Right ventricle myocardium inferior (tissue), 1 donor: ENCODE results near the gene ELOVL5. TPM values are rescaled to one million over a fixed set of nuclear protein-coding genes. Genes with fewer than 3 reads are reported as not detected.
A peak's percentile ranks its signal among the peaks of the same experiment; 100 is the strongest.
"Not testable (repeated sequence)": the region's sequence is repeated elsewhere in the genome, so short reads cannot be mapped to it uniquely, and the experiment has no call there.

Experiments
- ATAC-seq: fragments of 200-7000 bp; cut with Tn5 transposase; one replicate; pipeline ENCODE4 v1.9.1; 2020; ENCODE audit warnings: mild to moderate bottlenecking, moderate library complexity
- DNase-seq: peaks from one replicate; pipeline ENCODE4 v3.0.0; 2021; ENCODE audit errors: missing footprints
- intact Hi-C: fragments of 100-400 bp; cut with DNase I; formaldehyde crosslinking; loops from one replicate; pipeline ENCODE4 v1.11.0; 2022
- total RNA-seq: library from RNA; stranded (reverse); fragmentation: NEBNext Ultra II Directional; extraction: Animal tissue kit (Norgen Biotek cat#: 25700); gene quantifications from one replicate; pipeline ENCODE4 v1.2.1, GENCODE V29; 2021
- donor health status: DM: no; HTN: yes; CAD: no; lungs with severe emphysema.

The ELOVL5 gene
- total RNA-seq, 1 donor from 2014 or later, result 28.0 TPM

DNA sequence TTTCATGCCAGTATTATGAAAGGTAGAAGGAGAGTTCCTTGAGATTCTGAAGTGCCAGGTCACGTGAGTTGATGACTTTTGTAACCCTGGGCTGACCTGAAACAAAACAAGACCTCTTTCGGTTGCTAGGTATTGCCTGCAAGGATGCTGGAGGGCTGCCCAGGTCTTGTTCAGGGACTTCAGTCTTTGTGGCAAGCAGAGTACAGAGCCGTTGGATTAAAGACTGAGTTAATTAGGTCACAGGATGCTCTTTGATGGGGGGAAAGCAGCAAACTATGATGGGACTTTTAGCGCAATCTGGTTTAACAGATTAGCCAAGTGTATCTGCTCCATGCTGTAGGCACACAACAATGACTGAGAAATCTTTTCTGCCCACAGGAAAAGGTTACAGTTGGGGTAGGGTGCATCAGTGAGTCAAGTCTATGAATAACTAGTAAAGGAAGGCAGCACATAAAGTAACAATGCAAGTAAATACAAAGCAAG, 12.8 kb upstream of the ELOVL5 start:
- DNase-seq (no peak), ATAC-seq (no peak)
- intact Hi-C loops, result no loop called here

DNA sequence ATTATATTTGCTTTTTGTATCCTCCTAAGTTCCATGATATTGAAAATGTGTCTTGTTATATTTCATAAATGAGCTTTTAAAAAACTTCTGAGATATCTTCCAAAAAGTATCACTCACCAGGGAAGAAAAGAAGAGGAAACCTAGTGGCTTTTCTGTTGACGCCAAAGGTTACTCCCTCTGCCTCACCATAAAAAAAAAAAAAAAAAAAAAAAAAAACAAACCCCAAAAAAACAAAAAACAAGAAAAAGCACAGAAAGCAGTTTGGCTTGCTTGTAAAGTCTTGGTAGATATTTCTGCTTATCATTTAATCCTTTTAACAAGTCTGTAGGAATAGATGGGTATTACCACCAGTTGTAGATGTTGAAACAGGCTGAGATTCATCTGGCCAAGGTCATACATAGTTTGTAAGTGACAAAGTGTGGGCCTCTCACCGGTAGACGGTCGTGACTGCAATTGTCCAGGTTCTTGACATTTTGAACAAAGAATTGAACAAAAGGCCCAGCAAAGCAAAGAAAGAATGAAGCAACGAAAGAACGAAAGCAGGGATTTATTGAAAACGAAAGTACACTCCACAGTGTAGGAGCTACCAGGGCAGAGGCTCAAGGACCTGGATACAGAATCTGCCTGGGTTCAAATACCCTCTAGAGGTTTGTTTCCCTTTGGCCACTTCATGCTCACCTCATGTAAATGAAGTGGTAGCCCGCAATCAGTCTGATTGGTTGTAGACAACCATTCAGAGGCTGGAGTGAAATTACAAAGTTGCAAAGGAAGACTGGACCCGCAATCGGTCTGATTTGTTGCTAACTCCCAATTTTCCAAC, 11.6 kb upstream of the ELOVL5 start:
- intact Hi-C loops, result no loop called here
- ATAC-seq (no peak), DNase-seq (no peak)

- DNase-seq (no peak), ATAC-seq (no peak)
- intact Hi-C loops, result loop anchor here (5.0 to 10.0 kb wide), 2 partner anchors 123 to 365 kb away; partner anchors contain the start of gene GSTA4
These were observed 11.0 kb upstream of the ELOVL5 start for GRCh38 chr6:53359843-53360092.

DNA sequence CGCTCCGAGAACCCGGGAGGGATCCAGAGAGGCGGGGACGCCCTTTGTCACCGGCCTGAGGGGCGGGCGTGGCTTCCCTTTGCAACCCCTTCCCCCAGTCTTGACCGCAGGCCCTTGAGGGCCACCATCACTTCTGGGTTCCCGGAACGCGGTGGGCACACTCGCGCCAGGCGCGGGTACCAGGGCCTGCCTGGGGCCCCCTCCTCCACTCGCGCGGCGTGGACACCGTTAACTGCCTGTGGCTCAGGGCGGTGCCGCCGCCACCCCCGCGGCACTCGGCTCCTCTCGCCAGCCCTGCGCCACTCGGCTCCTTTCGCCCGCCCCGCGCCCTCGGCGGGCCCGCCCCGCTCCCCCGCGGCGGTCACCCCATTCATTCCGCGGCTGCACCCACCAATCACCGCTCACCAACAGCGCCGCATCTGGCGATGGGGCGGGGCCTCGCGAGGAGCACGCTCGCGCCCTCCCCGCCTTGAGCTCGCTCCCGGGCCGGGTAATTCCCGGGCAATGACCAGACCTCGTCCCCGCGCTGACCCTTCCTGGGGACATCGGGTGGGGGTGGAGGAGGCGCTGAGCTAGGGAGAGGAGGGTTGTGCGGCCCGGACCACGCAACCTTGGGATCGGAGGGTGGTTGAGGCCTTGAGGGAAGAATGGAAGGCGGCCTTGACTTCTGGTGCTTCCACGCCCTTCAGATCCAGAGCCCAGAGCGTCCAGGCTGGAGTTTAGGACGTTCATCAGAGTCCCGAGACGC, 10.5 kb upstream of the ELOVL5 start:
- ATAC-seq, result peak; percentile 98
- intact Hi-C loops, result loop anchor here (5.0 to 10.0 kb wide), 2 partner anchors 123 to 364 kb away; partner anchors contain the start of gene GSTA4
- DNase-seq, result peak; percentile 98

DNA sequence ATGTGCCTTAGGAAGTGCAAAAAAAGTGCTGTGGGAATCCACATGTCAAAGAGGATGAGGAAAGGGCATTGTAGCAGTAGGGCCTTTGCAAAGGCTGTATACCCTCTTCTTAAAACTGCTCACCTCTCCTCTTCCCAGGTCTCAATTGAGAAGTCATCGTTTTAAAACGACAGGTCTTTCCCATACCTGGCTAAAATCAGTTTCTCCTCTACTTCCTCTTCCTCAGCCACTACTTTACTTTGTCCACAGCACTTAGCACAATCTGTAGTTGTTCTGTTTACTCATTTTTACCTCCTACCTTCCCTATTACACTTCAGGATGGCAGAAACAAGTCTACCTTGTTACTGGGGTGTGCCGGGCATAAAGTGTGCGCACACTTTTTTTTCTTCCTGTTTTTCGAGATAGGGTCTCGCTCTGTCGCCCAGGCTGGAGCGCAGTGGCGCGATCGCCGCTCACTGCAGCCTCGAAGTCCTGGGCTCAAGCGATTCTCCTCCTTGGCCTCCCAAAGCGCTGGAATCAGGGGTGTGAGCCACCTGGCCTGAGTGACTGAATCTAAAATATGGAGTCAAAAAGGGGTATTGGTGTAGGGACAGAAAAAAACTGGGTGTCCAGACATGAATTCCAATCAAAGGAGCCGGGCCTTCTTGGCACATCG, 9.8 kb upstream of the ELOVL5 start:
- no peak for ATAC-seq
- no peak for DNase-seq
- intact Hi-C loops, result loop anchor here (5.0 to 10.0 kb wide), 2 partner anchors 124 to 364 kb away; partner anchors contain the start of gene GSTA4

GRCh38 chr6:53357576-53358360, 9.0 kb upstream of the ELOVL5 start:
- DNase-seq, result no peak
- ATAC-seq, result no peak
- intact Hi-C loops, result loop anchor here (5.0 to 10.0 kb wide), 2 partner anchors 125 to 363 kb away; partner anchors contain the start of gene GSTA4

- DNase-seq (no peak), ATAC-seq (no peak)
- intact Hi-C loops, result loop anchor here (10.0 kb wide), 1 partner anchor 359 kb away; the partner anchor contains the start of gene GSTA4
These were observed 4.9 kb upstream of the ELOVL5 start for GRCh38 chr6:53353624-53354023.

DNA sequence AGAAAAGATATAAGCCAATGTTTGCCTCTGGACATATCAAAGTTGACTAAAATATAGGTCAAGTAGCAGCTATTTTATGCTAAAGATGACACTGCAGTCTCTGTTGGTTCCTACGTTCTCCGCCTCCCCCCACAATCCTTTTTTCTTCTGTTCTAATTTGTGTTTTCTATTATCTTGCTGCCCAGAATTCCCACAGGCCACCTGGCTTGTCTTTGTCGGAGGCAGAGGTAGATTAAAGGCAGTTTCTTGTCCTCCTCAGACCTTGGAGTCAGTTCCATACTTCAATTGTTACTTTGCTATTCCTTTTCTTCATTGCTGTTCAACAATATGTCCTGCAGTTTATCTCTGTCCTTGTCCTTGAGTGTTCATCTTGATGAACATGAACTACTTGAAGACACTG, 3.6 kb upstream of the ELOVL5 start:
- intact Hi-C loops, result loop anchor here (10.0 kb wide), 1 partner anchor 358 kb away; the partner anchor contains the start of gene GSTA4
- ATAC-seq, result no peak
- no peak for DNase-seq

GRCh38 chr6:53349209-53349693, 501 bp upstream of the ELOVL5 start:
- intact Hi-C loops, result loop anchor here (2.0 to 10.0 kb wide), 3 partner anchors 48 to 177 kb away; no protein-coding TSS in a partner anchor
- ATAC-seq (no peak), DNase-seq (no peak)

- DNase-seq, result peak; percentile 80
- ATAC-seq, result peak; percentile 79
- intact Hi-C loops, result loop anchor here (2.0 to 10.0 kb wide), 3 partner anchors 47 to 176 kb away; no protein-coding TSS in a partner anchor
These were observed 804 bp downstream of the ELOVL5 start for GRCh38 chr6:53347921-53348370.

DNA sequence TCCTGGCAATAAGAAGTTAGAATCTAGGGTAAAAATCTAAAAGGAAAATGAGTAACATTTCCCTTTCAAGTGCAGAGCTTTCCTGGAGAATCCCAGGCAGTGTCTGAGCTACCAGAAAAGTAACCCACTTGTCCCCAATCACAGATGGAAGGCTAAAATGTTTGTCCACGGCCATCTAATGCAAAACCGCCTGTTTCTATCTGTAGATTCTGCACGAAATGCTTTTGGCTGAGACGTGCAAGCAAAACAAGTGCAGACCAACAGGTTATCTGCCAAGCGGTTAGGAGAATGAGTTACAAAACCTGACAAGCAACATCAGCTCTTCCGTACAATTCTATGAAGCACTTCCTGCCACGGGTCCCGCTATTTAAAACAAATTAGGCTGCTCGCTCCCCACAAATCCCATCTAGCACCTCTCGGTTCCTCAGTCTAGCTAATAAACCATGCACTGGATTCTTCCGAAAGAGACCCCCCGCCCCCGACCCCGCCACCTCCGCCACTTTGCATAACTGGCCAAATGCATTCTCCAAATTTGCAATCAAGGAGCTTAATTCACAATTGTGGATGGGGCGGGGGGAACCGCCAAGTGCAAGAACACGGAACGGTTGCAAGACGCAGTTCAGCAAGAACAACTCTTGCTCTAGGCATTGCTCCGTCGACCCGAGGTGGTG, 1.4 kb downstream of the ELOVL5 start:
- intact Hi-C loops, result loop anchor here (5.0 to 10.0 kb wide), 2 partner anchors 93 to 175 kb away; no protein-coding TSS in a partner anchor
- no peak for DNase-seq
- no peak for ATAC-seq

GRCh38 chr6:53346049-53346448, 2.7 kb downstream of the ELOVL5 start:
- not testable (repeated sequence) for ATAC-seq
- intact Hi-C loops, result loop anchor here (5.0 to 10.0 kb wide), 2 partner anchors 91 to 174 kb away; no protein-coding TSS in a partner anchor

GRCh38 chr6:53344969-53345368, 3.8 kb downstream of the ELOVL5 start:
- ATAC-seq, result no peak
- intact Hi-C loops, result loop anchor here (5.0 to 10.0 kb wide), 2 partner anchors 90 to 173 kb away; no protein-coding TSS in a partner anchor
- no peak for DNase-seq

More at GRCh38 chr6:53346049-53346448, 2.7 kb downstream of the ELOVL5 start:
- not testable (repeated sequence) for DNase-seq

GRCh38 chr6:53343092-53343491, 5.7 kb downstream of the ELOVL5 start:
- DNase-seq (no peak), ATAC-seq (no peak)
- intact Hi-C loops, result loop anchor here (10.0 kb wide), 1 partner anchor 88 kb away; no protein-coding TSS in a partner anchor

GRCh38 chr6:53342217-53342616, 6.5 kb downstream of the ELOVL5 start:
- no peak for DNase-seq
- ATAC-seq, result no peak
- intact Hi-C loops, result loop anchor here (10.0 kb wide), 1 partner anchor 87 kb away; no protein-coding TSS in a partner anchor

DNA sequence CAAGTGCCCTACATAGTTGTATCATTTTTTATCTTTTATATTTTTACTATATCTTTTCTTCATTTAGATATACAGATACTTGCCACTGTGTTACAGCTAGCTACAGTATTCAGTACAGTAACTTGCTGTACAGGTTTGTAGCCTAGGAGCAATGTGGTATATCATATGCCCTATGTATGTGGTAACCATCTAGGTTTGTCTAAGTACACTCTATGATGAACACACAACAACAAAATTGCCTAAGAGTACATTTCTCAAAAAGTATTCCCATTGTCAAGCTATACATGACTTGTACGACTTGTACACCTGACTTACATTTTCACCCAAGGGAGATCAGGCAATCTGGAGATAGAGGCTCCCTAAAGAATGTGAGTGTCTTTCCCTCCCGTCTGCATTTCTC, 8.2 kb downstream of the ELOVL5 start:
- no peak for ATAC-seq
- intact Hi-C loops, result loop anchor here (10.0 kb wide), 1 partner anchor 86 kb away; no protein-coding TSS in a partner anchor
- no peak for DNase-seq

GRCh38 chr6:53339424-53339823, 9.3 kb downstream of the ELOVL5 start:
- no peak for ATAC-seq
- no peak for DNase-seq
- intact Hi-C loops, result no loop called here
